Lung (tissue), 12 donors: ENCODE measurements around the gene CSTF1. TPM values are rescaled to one million over a fixed set of nuclear protein-coding genes. Genes with fewer than 3 reads are reported as not detected.

Experiments
- ATAC-seq: fragments of 200-7000 bp; cut with Tn5 transposase; one replicate; pipeline ENCODE4 v1.9.1; 2020; ENCODE audit warnings: moderate number of reproducible peaks; ENCODE audit not compliant: insufficient read depth, low FRiP score
- DNase-seq, 3 donors: peaks; one replicate each; pipeline ENCODE4 v3.0.0-alpha.2; 2013 to 2017
- H3K27ac ChIP-seq, 2 donors: one replicate each; pipeline ENCODE4 v1.5.1; 2013; ENCODE audit warnings: mild to moderate bottlenecking in 2 of 2, moderate library complexity in 2 of 2, control low read depth in 1 of 2, inconsistent platforms in 1 of 2, low read depth in 1 of 2, low read length in 1 of 2
- H3K27me3 ChIP-seq, 3 donors: one replicate each; pipeline ENCODE4 v1.5.1; 2013; ENCODE audit warnings: low read length in 2 of 3; ENCODE audit not compliant: control insufficient read depth in 3 of 3, insufficient read depth in 3 of 3
- H3K36me3 ChIP-seq, 4 donors: one replicate each; pipeline ENCODE4 v1.5.1; 2013; ENCODE audit warnings: low read length in 4 of 4, mild to moderate bottlenecking in 1 of 4, moderate library complexity in 1 of 4; ENCODE audit not compliant: control insufficient read depth in 4 of 4, insufficient read depth in 4 of 4
- H3K4me1 ChIP-seq, 5 donors: one replicate each; pipeline ENCODE4 v1.5.1; 2013; ENCODE audit warnings: low read length in 5 of 5, mild to moderate bottlenecking in 2 of 5, moderate library complexity in 1 of 5; ENCODE audit not compliant: control insufficient read depth in 5 of 5, insufficient read depth in 5 of 5
- H3K4me3 ChIP-seq: one replicate; pipeline ENCODE4 v1.5.1; 2013; ENCODE audit warnings: mild to moderate bottlenecking, control low read depth, moderate library complexity
- H3K9ac ChIP-seq, 2 donors: one replicate each; pipeline ENCODE4 v1.5.1; 2013; ENCODE audit warnings: low read length in 2 of 2, control low read depth in 1 of 2; ENCODE audit not compliant: insufficient read depth in 1 of 2
- H3K9me3 ChIP-seq, 4 donors: one replicate each; pipeline ENCODE4 v1.5.1; 2013; ENCODE audit warnings: low read length in 3 of 4, mild to moderate bottlenecking in 1 of 4, moderate library complexity in 1 of 4; ENCODE audit not compliant: control insufficient read depth in 4 of 4, insufficient read depth in 3 of 4
- WGBS, 2 donors: extraction: QIAGEN DNeasy Blood & Tissue Kit; methylation state at CpG; one replicate each; pipeline ENCODE4 v1.1.7; 2013; 5-methylcytosine and 5-hydroxymethylcytosine counted together
- polyA plus RNA-seq, 2 donors: library from polyadenylated mRNA; stranded (reverse); fragments of 200-250 nt; gene quantifications; one replicate each; pipeline ENCODE4 v1.2.1, GENCODE V29; 2013
- total RNA-seq, 2 donors: library from RNA; depleted of rRNA in 1 of 2; stranded (reverse); fragments of >200 nt in 1 of 2; gene quantifications; one replicate each; pipeline ENCODE4 v1.2.1, GENCODE V29; 2014 to 2021
- TF ChIP-seq, protein P1 (sequence below): IDR thresholded peaks from 2 replicates; pipeline ENCODE4 v1.5.1; 2012; ENCODE audit warnings: mild to moderate bottlenecking; ENCODE audit errors: control extremely low read depth, extremely low read depth
- donor health status: control.
- donor health status: control.
- donor health status: Bipolar disorder and iron deficiency.
- donor health status: healthy.
- donor health status: DM: yes; HTN: yes; CAD: no.

Gene CSTF1
- total and polyA plus RNA-seq, 4 donors = 6.4 to 36.1 (median 19.1) TPM

GRCh38 chr20:56358070-56358469 lies 34.4 kb upstream of the CSTF1 start:
- peaks cover 0 to 2% (median 0%) of the 10 kb centered on the region in 4 donors for H3K36me3 ChIP-seq
- no peak for ATAC-seq
- peaks cover 5 to 17% (median 6%) of the 10 kb centered on the region in 5 donors for H3K4me1 ChIP-seq
- TF ChIP-seq, protein P1, sequence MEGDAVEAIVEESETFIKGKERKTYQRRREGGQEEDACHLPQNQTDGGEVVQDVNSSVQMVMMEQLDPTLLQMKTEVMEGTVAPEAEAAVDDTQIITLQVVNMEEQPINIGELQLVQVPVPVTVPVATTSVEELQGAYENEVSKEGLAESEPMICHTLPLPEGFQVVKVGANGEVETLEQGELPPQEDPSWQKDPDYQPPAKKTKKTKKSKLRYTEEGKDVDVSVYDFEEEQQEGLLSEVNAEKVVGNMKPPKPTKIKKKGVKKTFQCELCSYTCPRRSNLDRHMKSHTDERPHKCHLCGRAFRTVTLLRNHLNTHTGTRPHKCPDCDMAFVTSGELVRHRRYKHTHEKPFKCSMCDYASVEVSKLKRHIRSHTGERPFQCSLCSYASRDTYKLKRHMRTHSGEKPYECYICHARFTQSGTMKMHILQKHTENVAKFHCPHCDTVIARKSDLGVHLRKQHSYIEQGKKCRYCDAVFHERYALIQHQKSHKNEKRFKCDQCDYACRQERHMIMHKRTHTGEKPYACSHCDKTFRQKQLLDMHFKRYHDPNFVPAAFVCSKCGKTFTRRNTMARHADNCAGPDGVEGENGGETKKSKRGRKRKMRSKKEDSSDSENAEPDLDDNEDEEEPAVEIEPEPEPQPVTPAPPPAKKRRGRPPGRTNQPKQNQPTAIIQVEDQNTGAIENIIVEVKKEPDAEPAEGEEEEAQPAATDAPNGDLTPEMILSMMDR = no peak
- 67 to 73% methylated on average over 6 of the region's 6 CpGs for WGBS, 2 donors
- H3K27me3 ChIP-seq = no peaks in the 10 kb centered on the region
- DNase-seq = no peak
- H3K9ac ChIP-seq = no peak overlapping the region
- H3K27ac ChIP-seq = no peak overlapping the region
- H3K4me3 ChIP-seq = no peak overlapping the region
- peaks cover 0 to 1% (median 0%) of the 10 kb centered on the region in 4 donors for H3K9me3 ChIP-seq

DNA sequence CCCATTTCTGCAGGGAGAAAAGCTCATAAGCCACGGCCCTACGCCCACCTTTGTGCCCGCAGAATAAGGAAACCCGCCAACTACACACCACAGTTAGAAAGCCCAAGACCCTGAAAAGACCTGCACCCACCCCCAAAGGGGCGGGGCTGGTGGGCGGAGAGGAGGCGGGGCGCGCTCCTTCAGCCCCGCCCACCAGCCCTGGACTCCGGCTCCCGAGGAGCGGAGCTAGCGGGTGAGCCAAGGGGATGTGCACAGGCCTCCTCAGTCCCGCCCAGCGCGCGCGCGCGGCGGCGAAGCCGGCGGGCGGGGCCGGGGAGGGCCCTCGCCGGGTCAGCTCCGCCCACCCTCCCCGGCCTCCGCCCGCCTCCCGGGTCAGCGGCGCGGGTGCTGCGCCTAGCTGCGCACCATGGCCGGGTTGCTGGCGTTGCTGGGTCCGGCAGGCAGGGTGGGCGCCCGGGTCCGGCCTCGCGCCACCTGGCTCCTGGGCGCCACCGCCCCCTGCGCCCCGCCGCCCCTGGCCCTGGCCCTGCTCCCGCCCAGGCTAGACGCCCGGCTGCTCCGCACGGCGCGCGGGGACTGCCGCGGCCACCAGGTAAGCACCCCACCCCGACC lies 33.7 kb upstream of the CSTF1 start, which contains the start of gene FAM210B:
Gene FAM210B, plus strand, starts transcription at position 375 of the 612 bp plus-strand sequence. Its CDS starts 32 bp downstream, at position 407.
- Histone ChIP-seq H3K27ac (peak within 1 kb of the TSS; percentile 68 to 84), H3K4me1 (peaks cover 5 to 17% (median 6%) of the 10 kb centered on the region in 5 donors), H3K4me3 (peak within 1 kb of the TSS; percentile 90), H3K36me3 (peaks cover 0 to 2% (median 0%) of the 10 kb centered on the region in 4 donors), H3K9ac (peak within 1 kb of the TSS; percentile 23 to 86), H3K9me3 (no peaks in the 10 kb centered on the region), H3K27me3 (no peaks in the 10 kb centered on the region)
- TF ChIP-seq, protein P1 = no peak
- 1% methylated on average over 36 to 63 of the region's 63 CpGs for WGBS, 2 donors
- DNase-seq = peak; percentile 91 to 94 (median 91)
- peak; percentile 99 for ATAC-seq

GRCh38 chr20:56359212-56360132 lies 33.0 kb upstream of the CSTF1 start:
- ATAC-seq = no peak
- WGBS, 2 donors = 13 to 26% methylated on average over 48 to 51 of the region's 51 CpGs

More at GRCh38 chr20:56359212-56360132, 33.0 kb upstream of the CSTF1 start:
- Histone ChIP-seq H3K4me1 (peaks cover 5 to 17% (median 6%) of the 10 kb centered on the region in 5 donors), H3K9ac (peak overlapping the region; percentile 23 to 86), H3K4me3 (peak overlapping the region; percentile 90), H3K27ac (peak overlapping the region; percentile 68 to 84), H3K36me3 (peaks cover 0 to 3% (median 0%) of the 10 kb centered on the region in 4 donors), H3K27me3 (no peaks in the 10 kb centered on the region), H3K9me3 (no peaks in the 10 kb centered on the region)
- DNase-seq = peak; percentile 61 to 77 (median 76)
- TF ChIP-seq, protein P1 = no peak
